NB4 (cell line): ENCODE measurements around the gene ANAPC16.
A peak's percentile ranks its signal among the peaks of the same experiment; 100 is the strongest.

ENCODE experiments used
- DNase-seq: peaks from one replicate; pipeline ENCODE4 v3.0.0; 2010; ENCODE audit warnings: low read depth
- H3K4me3 ChIP-seq: one replicate; pipeline ENCODE4 v1.5.1; 2011; ENCODE audit warnings: mild to moderate bottlenecking, low read depth, low read length, moderate library complexity
- CTCF ChIP-seq: IDR thresholded peaks from one replicate; pipeline ENCODE4 v1.5.1; 2012; ENCODE audit warnings: low read depth, low read length
- MAX ChIP-seq: IDR thresholded peaks from 2 replicates; pipeline ENCODE4 v1.6.1; 2011; ENCODE audit warnings: low read depth, low read length
- MYC ChIP-seq: IDR thresholded peaks from 2 replicates; pipeline ENCODE4 v1.6.1; 2011; ENCODE audit warnings: low read depth, low read length
- POLR2A ChIP-seq: IDR thresholded peaks from 2 replicates; pipeline ENCODE4 v1.6.1; 2011; ENCODE audit warnings: mild to moderate bottlenecking; ENCODE audit not compliant: insufficient read length; ENCODE audit errors: extremely low read depth

ANAPC16 gene

DNA sequence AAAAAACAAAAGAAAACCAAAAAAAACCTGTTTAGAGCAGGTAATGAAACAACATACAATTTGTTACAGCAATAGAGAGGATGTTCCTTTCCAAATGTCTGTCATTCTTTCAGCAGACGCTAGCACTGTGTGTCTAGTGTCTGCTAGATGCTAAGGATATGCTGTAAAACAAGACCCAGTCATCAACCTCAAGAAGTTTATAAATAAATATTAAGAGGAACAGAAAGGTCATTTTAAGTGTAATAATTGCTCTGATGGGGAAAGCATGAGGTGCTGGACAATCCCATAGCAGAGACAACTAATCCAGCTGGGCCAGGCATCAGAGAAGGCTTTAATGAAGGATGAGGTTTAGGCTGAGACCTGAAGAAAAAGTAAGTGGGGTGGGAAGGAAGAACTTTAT lies 23.6 kb downstream of the ANAPC16 start:
- TF ChIP-seq MYC: no peak
- no peak for TF ChIP-seq POLR2A
- no peak for TF ChIP-seq MAX
- no peak for TF ChIP-seq CTCF
- DNase-seq: no peak
- H3K4me3 ChIP-seq: no peak overlapping the region

DNA sequence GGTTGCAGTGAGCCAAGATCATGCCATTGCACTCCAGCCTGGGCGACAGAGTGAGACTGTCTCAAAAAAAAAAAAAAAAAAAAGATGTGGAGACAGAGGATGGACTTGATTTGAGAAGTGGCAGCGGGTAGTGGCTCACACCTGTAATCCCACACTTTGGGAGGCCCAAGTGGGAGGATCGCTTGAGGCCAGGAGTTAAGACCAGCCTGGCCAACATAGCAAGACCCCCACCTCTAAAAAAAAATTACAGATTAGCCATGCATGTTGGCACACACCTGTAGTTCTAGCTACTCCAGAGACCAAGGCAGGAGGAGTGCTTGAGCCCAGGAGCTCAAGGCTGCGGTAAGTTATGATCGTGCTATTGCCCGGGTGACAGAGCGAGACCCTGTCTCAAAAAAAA lies 24.6 kb downstream of the ANAPC16 start:
- H3K4me3 ChIP-seq: no peak overlapping the region
- DNase-seq: no peak
- TF ChIP-seq MYC: no peak
- TF ChIP-seq MAX: no peak
- no peak for TF ChIP-seq POLR2A
- no peak for TF ChIP-seq CTCF

GRCh38 chr10:72241691-72242252 lies 26.0 kb downstream of the ANAPC16 start:
- H3K4me3 ChIP-seq: no peak overlapping the region
- TF ChIP-seq MAX: no peak
- no peak for TF ChIP-seq POLR2A
- no peak for TF ChIP-seq MYC
- no peak for TF ChIP-seq CTCF
- no peak for DNase-seq

DNA sequence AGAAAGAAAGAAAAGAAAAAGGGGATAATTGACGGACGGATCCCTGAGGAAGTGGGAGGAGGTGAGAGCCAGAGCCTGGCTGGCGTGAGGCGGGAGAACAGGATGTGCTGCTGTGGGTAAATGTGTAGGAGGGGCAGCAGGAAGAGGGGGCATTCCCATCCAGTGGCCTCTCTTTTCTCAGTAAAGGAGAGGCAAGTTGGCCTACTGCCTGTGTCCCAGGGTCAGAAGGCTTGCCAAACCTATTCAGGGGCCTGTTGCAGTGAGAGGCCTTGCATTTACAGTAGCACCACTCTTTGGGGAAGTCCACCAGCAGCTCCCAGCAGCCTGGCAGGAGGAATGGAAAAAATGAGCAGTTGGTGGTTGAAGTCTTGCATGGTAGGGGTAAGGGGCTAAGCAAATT lies 26.9 kb downstream of the ANAPC16 start:
- DNase-seq: peak; percentile 61
- no peak overlapping the region for H3K4me3 ChIP-seq
- TF ChIP-seq MYC: no peak
- no peak for TF ChIP-seq MAX
- no peak for TF ChIP-seq CTCF
- no peak for TF ChIP-seq POLR2A

DNA sequence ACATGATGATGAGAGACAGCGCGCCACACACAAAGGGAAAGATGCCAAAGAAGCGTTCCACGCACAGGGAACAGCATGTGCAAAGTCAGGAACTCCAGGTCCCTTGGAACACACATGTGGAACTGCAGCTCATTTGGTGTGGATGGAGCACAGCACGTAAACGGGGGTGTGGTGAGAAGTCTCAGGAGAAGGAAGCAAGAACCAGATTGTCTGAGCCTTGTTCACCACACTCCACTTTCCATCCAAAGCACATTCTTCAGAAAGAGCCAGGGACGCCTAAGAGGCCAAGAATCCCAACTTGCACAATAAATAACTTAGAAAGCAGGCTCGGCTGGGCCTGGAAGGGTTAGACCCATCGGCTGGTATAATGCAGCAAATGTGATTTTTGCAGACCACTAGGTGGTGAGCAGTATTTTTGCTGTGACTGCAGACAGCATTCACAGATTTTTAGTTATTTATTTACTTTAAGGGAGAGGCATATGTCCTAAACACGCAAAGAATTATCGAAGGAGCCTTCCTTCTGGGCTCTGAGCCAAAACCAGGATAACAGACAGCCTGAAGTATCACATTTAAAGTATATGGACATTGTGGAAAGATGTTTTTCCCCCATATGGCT lies 28.1 kb downstream of the ANAPC16 start:
- H3K4me3 ChIP-seq: no peak overlapping the region
- TF ChIP-seq CTCF (no peak), MYC (no peak), POLR2A (no peak), MAX (no peak)
- DNase-seq: no peak
